Activated CD4-positive, CD25-positive, alpha-beta regulatory T cell (primary cell): ENCODE results near the gene STK32A.
"Not testable (repeated sequence)": the region's sequence is repeated elsewhere in the genome, so short reads cannot be mapped to it uniquely, and the experiment has no call there.

Experiments used
- DNase-seq, 4 experiments: peaks; one replicate each; lab custom pipeline; 2025; lab: John Stamatoyannopoulos, UW

STK32A gene

GRCh38 chr5:147346006-147346561 lies 111.3 kb downstream of the STK32A start:
- no peak for DNase-seq

GRCh38 chr5:147348046-147348445 lies 113.2 kb downstream of the STK32A start:
- no peak for DNase-seq

- DNase-seq: no peak
Measured at GRCh38 chr5:147348451-147348850, 113.6 kb downstream of the STK32A start.

GRCh38 chr5:147349241-147349640 lies 114.4 kb downstream of the STK32A start:
- DNase-seq: no peak

- no peak for DNase-seq
Measured at GRCh38 chr5:147359101-147359500, 124.3 kb downstream of the STK32A start.

GRCh38 chr5:147359581-147359980 lies 124.8 kb downstream of the STK32A start:
- DNase-seq: no peak

- no peak for DNase-seq
Measured at GRCh38 chr5:147360816-147361215, 126.0 kb downstream of the STK32A start.

- no peak for DNase-seq
Measured at GRCh38 chr5:147361441-147362175, 126.8 kb downstream of the STK32A start.

- DNase-seq: not testable (repeated sequence)
Measured at GRCh38 chr5:147367381-147367780, 132.6 kb downstream of the STK32A start.

- DNase-seq: no peak
Measured at GRCh38 chr5:147369742-147370374, 135.0 kb downstream of the STK32A start.

GRCh38 chr5:147371290-147371689 lies 136.5 kb downstream of the STK32A start:
- DNase-seq: no peak

GRCh38 chr5:147372191-147372590 lies 137.4 kb downstream of the STK32A start:
- DNase-seq: no peak

- DNase-seq: no peak
Measured at GRCh38 chr5:147373328-147373727, 138.5 kb downstream of the STK32A start.

- DNase-seq: no peak
Measured at GRCh38 chr5:147375151-147375550, 140.3 kb downstream of the STK32A start.

GRCh38 chr5:147377682-147378081 lies 142.9 kb downstream of the STK32A start:
- no peak for DNase-seq

- no peak for DNase-seq
Measured at GRCh38 chr5:147381555-147381954, 146.7 kb downstream of the STK32A start.

- no peak for DNase-seq
Measured at GRCh38 chr5:147382776-147383175, 147.9 kb downstream of the STK32A start.

GRCh38 chr5:147384346-147385193 lies 149.7 kb downstream of the STK32A start:
- no peak for DNase-seq

- no peak for DNase-seq
Measured at GRCh38 chr5:147387109-147387508, 152.3 kb downstream of the STK32A start.

GRCh38 chr5:147388184-147389108 lies 153.6 kb downstream of the STK32A start:
- no peak for DNase-seq

GRCh38 chr5:147390654-147391225 lies 155.9 kb downstream of the STK32A start:
- no peak for DNase-seq
